Transverse colon (tissue), 4 donors: ENCODE data around the gene POLR3GL. TPM values are rescaled to one million over a fixed set of nuclear protein-coding genes. Genes with fewer than 3 reads are reported as not detected.

Experiments used
- DNase-seq: peaks from one replicate; pipeline ENCODE4 v3.0.0-alpha.2; 2019
- H3K27ac ChIP-seq, 4 donors: fragments of 200-600 bp; sonication (generic); 2 replicates each; pipeline ENCODE4 v1.5.1; 2016 to 2018; ENCODE audit warnings: inconsistent platforms in 4 of 4
- H3K27me3 ChIP-seq: fragments of 200-600 bp; sonication (generic); 2 replicates; pipeline ENCODE4 v1.5.1; 2017; ENCODE audit warnings: inconsistent platforms
- H3K36me3 ChIP-seq, 4 donors: fragments of 200-600 bp; sonication (generic); 2 replicates each; pipeline ENCODE4 v1.5.1; 2017 to 2019; ENCODE audit warnings: inconsistent platforms in 4 of 4
- H3K4me1 ChIP-seq, 4 donors: fragments of 200-600 bp; sonication (generic); 2 replicates each; pipeline ENCODE4 v1.5.1; 2017 to 2020; ENCODE audit warnings: inconsistent platforms in 4 of 4
- H3K4me3 ChIP-seq, 4 donors: fragments of 200-600 bp; sonication (generic); 1 replicate in 1 of 4; 2 replicates in 3 of 4; pipeline versions ENCODE4 v1.5.1 to v1.6.1; 2017 to 2019; ENCODE audit warnings: inconsistent platforms in 4 of 4
- H3K9me3 ChIP-seq, 2 donors: fragments of 200-600 bp; sonication (generic); 2 replicates each; pipeline ENCODE4 v1.5.1; 2017 to 2019; ENCODE audit warnings: inconsistent platforms in 2 of 2
- CTCF ChIP-seq, 5 experiments: fragments of 200-600 bp in 3 of 5; fragments of 450-650 bp in 2 of 5; sonication (generic) in 3 of 5; IDR thresholded peaks; 1 replicate in 2 of 5; 2 replicates in 3 of 5; pipeline ENCODE4 v1.5.1; 2016 to 2017; ENCODE audit warnings: antibody characterized with exemption in 5 of 5, inconsistent platforms in 3 of 5, mild to moderate bottlenecking in 2 of 5, moderate library complexity in 1 of 5
- EP300 ChIP-seq: sonication (generic); formaldehyde crosslinking; IDR thresholded peaks from one replicate; pipeline ENCODE4 v1.6.1; 2017; ENCODE audit warnings: antibody characterized with exemption, low read depth
- POLR2A ChIP-seq: fragments of 450-650 bp; IDR thresholded peaks from one replicate; pipeline ENCODE4 v1.6.1; 2016; ENCODE audit warnings: antibody characterized with exemption, mild to moderate bottlenecking, moderate library complexity
- POLR2AphosphoS5 ChIP-seq, 3 donors: sonication (generic); formaldehyde crosslinking; IDR thresholded peaks; one replicate each; pipeline ENCODE4 v1.6.1; 2016; ENCODE audit warnings: antibody characterized with exemption in 3 of 3
- WGBS, 2 donors: methylation state at CpG; one replicate each; pipeline ENCODE4 v1.1.5; 2018; ENCODE audit warnings: low coverage in 1 of 2; 5-methylcytosine and 5-hydroxymethylcytosine counted together
- in situ Hi-C, 4 donors: fragments of 200-750 bp; cut with MboI; loops; one replicate each; pipeline versions ENCODE4 v1.15.0 to v1.15.1; 2017; ENCODE audit warnings: low sequenced_read_pairs in 3 of 4, low pct_ligation_motif_present in 1 of 4, low pct_unique_long_range_greater_than_20kb in 1 of 4
- intact Hi-C: fragments of 100-400 bp; cut with DNase I; formaldehyde crosslinking; loops from one replicate; pipeline ENCODE4 v1.15.1; 2023; ENCODE audit warnings: low total_unique reads
- total RNA-seq, 4 donors: library from RNA; depleted of rRNA; stranded (reverse); fragments of >200 nt; gene quantifications; one replicate each; pipeline ENCODE4 v1.1.0, GENCODE V29; 2016

POLR3GL gene
- total RNA-seq, 4 donors from 2014 or later = 1.2 to 23.7 (median 14.4) TPM

- intact Hi-C loops (no loop called here), in situ Hi-C loops (loop anchor here in 3 of 4 donors (5.0 to 10.0 kb wide), 2 partner anchors 37 to 50 kb away; partner anchors contain the start of gene HJV (in 1 of the 3))
- H3K4me3 ChIP-seq = no peak overlapping the region
- no peak for DNase-seq
- no peaks in the 10 kb centered on the region for H3K27me3 ChIP-seq
- no peak overlapping the region for H3K27ac ChIP-seq
- 82 to 100% methylated on average over 1 to 4 of the region's 4 CpGs for WGBS, 2 donors
- H3K4me1 ChIP-seq = peaks cover 18 to 29% (median 25%) of the 10 kb centered on the region in 4 donors
- no peaks in the 10 kb centered on the region for H3K9me3 ChIP-seq
- no peak for TF ChIP-seq CTCF (IDR thresholded peaks at IDR 0.05)
- no peak for TF ChIP-seq POLR2AphosphoS5 (IDR thresholded peaks at IDR 0.05)
- TF ChIP-seq POLR2A = no peak
- no peak for TF ChIP-seq EP300
- no peaks in the 10 kb centered on the region for H3K36me3 ChIP-seq
Observed at GRCh38 chr1:145975216-145975615, 10.7 kb downstream of the POLR3GL start.

GRCh38 chr1:145977016-145977415 lies 12.5 kb downstream of the POLR3GL start:
- 67 to 72% methylated on average over 2 to 5 of the region's 5 CpGs for WGBS, 2 donors
- DNase-seq = no peak
- TF ChIP-seq EP300 (no peak), POLR2AphosphoS5 (IDR thresholded peaks at IDR 0.05) (no peak), CTCF (IDR thresholded peaks at IDR 0.05) (no peak), POLR2A (no peak)
- Histone ChIP-seq H3K27me3 (no peaks in the 10 kb centered on the region), H3K36me3 (no peaks in the 10 kb centered on the region), H3K27ac (peak overlapping the region; percentile 97 to 99 (median 98)), H3K4me3 (no peak overlapping the region), H3K4me1 (peaks cover 34 to 47% (median 39%) of the 10 kb centered on the region in 4 donors), H3K9me3 (no peaks in the 10 kb centered on the region)
- in situ Hi-C loops = loop anchor here in 3 of 4 donors (5.0 to 10.0 kb wide), 2 partner anchors 35 to 48 kb away; partner anchors contain the start of gene HJV (in 1 of the 3)
- intact Hi-C loops = loop anchor here (2.0 kb wide), 1 partner anchor 36 kb away; no protein-coding TSS in a partner anchor

- Histone ChIP-seq H3K36me3 (no peaks in the 10 kb centered on the region), H3K27me3 (no peaks in the 10 kb centered on the region), H3K27ac (peak overlapping the region; percentile 97 to 99 (median 98)), H3K4me1 (peaks cover 42 to 55% (median 47%) of the 10 kb centered on the region in 4 donors), H3K4me3 (peak overlapping the region in 1 of 4 donors; percentile 31), H3K9me3 (no peaks in the 10 kb centered on the region)
- in situ Hi-C loops = loop anchor here in 3 of 4 donors (5.0 to 10.0 kb wide), 2 partner anchors 35 to 47 kb away; partner anchors contain the start of gene HJV (in 1 of the 3)
- intact Hi-C loops = loop anchor here (2.0 kb wide), 2 partner anchors 21 to 35 kb away; no protein-coding TSS in a partner anchor
- DNase-seq = peak; percentile 84
- TF ChIP-seq POLR2AphosphoS5 (IDR thresholded peaks at IDR 0.05) (peak in 2 of 3 donors; percentile 50 to 68), POLR2A (no peak), EP300 (no peak), CTCF (IDR thresholded peaks at IDR 0.05) (peak; percentile 72 to 95 (median 82))
- WGBS, 2 donors = 14 to 30% methylated on average over 9 of the region's 9 CpGs
Observed at GRCh38 chr1:145977486-145978470, 13.3 kb downstream of the POLR3GL start.

GRCh38 chr1:145978471-145978853 lies 14.0 kb downstream of the POLR3GL start:
- no peak for DNase-seq

More at GRCh38 chr1:145978471-145978853, 14.0 kb downstream of the POLR3GL start:
- Histone ChIP-seq H3K4me3 (peak overlapping the region in 1 of 4 donors; percentile 31), H3K9me3 (no peaks in the 10 kb centered on the region), H3K27ac (peak overlapping the region; percentile 97 to 99 (median 98)), H3K27me3 (no peaks in the 10 kb centered on the region), H3K36me3 (no peaks in the 10 kb centered on the region), H3K4me1 (peaks cover 49 to 62% (median 53%) of the 10 kb centered on the region in 4 donors)
- in situ Hi-C loops = loop anchor here in 3 of 4 donors (5.0 to 10.0 kb wide), 2 partner anchors 34 to 46 kb away; partner anchors contain the start of gene HJV (in 1 of the 3)
- intact Hi-C loops = loop anchor here (2.0 kb wide), 1 partner anchor 20 kb away; no protein-coding TSS in a partner anchor
- TF ChIP-seq POLR2AphosphoS5 (IDR thresholded peaks at IDR 0.05) = no peak
- TF ChIP-seq EP300 = no peak
- no peak for TF ChIP-seq CTCF (IDR thresholded peaks at IDR 0.05)
- no peak for TF ChIP-seq POLR2A
